ENCODE measurements around the gene MERTK.

MERTK gene

GRCh38 chr2:111975053-111975552 lies 76.7 kb downstream of the MERTK start:
- in situ Hi-C loops (cut with MboI; ENCODE audit: low sequenced_read_pairs), result no loop called here

- in situ Hi-C loops (cut with MboI; ENCODE audit: low sequenced_read_pairs), result no loop called here
Measured at GRCh38 chr2:111975819-111976218, 77.4 kb downstream of the MERTK start.

DNA sequence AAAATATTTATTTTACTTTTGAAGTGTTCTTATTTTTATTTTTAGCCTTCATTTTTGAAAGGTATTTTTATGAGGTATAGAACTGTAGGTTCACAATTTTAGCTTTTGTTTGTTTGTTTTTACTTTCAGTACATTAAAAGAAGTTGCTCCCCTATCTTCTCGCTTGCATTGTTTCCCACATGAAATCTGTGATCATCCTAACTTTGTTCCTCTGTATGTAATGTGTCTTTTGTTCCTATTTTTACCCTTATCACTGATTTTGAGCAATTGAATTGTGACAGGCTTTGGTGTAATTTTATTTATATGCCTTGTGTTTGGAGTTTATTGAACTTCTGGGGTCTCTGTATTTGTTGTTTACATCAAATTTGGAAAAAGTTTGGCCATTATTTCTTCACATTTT lies 78.8 kb downstream of the MERTK start:
- in situ Hi-C loops (cut with MboI; ENCODE audit: low sequenced_read_pairs), result no loop called here

DNA sequence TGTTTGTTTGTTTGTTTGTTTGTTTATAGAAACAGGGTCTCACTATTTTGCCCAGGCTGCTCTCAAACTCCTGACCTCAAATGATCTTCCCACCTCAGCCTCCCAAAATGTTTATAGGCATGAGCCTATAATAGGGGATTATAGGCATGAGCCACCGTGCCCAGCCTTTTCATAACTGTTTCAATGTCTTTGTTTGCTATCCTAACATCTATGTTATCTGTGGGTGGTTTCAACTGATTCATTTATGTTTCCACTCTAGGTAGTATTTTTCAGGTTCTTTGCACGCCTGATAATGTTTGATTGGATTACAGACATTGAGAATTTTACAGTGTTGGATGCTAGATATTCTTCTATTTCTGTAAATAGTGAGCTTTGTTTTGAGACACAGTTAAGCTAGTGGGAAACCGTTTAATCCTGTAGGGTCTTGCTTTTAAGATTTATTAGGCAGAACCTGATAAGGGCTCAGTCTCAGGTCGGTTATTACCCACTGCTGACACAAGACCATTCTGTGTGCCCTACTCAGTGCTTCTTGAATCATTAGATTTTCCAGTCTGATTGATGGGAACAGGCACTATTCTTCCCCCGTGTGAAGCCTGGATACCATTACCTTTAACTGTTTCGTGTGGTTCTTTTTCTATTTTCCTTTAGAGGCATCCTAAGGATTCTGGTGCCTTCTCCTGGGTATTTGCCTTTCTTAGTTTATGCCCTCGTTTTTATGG lies 80.2 kb downstream of the MERTK start:
- in situ Hi-C loops (cut with MboI; ENCODE audit: low sequenced_read_pairs), result no loop called here

DNA sequence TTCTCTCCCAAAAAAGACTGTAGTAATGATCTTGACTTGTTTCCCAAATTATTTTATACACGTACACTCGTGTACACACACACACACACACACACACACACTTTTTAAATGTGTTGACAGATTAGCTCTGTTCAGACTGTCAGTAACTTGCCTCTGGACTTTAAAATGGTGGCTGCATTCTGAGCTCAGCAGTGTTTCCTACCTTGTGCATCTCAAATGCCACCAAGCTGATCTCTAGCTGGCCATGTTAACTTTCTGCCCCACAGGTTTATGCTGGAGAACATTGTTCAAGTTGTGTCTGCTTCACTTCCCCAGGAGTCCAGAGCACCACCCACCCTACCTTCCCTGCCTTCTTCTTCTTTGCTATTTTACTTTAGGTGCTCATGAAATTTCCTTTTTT lies 83.3 kb downstream of the MERTK start:
- in situ Hi-C loops (cut with MboI; ENCODE audit: low sequenced_read_pairs), result no loop called here

DNA sequence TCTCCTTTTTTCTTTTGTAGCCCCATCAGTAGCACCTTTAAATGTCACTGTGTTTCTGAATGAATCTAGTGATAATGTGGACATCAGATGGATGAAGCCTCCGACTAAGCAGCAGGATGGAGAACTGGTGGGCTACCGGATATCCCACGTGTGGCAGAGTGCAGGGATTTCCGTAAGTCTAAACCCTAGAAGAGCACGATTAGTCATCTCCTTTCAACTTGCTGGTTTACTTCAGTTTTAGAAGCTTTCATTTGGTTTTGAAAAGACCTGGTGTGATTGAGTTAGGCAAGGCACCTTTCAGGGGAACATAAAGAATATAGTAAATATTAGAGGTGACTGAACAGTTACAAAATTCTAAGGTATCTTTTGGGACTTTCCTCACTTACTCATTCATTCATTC lies 84.4 kb downstream of the MERTK start:
- in situ Hi-C loops (cut with MboI; ENCODE audit: low sequenced_read_pairs), result no loop called here

GRCh38 chr2:111983478-111984212 lies 85.2 kb downstream of the MERTK start:
- in situ Hi-C loops (cut with MboI; ENCODE audit: low sequenced_read_pairs), result no loop called here

GRCh38 chr2:111984213-111984604 lies 85.8 kb downstream of the MERTK start:
- in situ Hi-C loops (cut with MboI; ENCODE audit: low sequenced_read_pairs), result no loop called here

GRCh38 chr2:111985514-111985913 lies 87.1 kb downstream of the MERTK start:
- in situ Hi-C loops (cut with MboI; ENCODE audit: low sequenced_read_pairs), result no loop called here

- in situ Hi-C loops (cut with MboI; ENCODE audit: low sequenced_read_pairs), result no loop called here
Measured at GRCh38 chr2:111986116-111986900, 87.9 kb downstream of the MERTK start.

GRCh38 chr2:111990375-111990774 lies 92.0 kb downstream of the MERTK start:
- in situ Hi-C loops (cut with MboI; ENCODE audit: low sequenced_read_pairs), result no loop called here

DNA sequence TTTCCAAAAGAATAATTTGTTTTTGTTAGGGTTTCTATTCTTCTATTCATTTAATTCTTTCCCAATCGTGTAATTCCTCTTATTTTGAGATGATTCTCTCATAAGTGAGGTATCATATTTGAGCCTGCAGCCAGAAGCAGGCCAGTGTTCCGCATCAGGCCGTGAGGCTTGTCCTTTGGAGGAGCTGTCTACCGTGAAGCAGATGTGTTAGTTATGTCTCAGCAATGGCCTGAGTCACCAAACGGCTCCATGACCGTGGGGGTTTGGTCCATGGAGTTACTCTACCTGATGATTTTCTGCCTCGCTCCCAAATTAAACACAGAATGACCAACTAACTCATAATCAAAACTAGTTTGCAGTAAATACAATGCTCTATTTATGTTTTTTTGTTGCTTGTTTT lies 92.4 kb downstream of the MERTK start:
- in situ Hi-C loops (cut with MboI; ENCODE audit: low sequenced_read_pairs), result no loop called here

DNA sequence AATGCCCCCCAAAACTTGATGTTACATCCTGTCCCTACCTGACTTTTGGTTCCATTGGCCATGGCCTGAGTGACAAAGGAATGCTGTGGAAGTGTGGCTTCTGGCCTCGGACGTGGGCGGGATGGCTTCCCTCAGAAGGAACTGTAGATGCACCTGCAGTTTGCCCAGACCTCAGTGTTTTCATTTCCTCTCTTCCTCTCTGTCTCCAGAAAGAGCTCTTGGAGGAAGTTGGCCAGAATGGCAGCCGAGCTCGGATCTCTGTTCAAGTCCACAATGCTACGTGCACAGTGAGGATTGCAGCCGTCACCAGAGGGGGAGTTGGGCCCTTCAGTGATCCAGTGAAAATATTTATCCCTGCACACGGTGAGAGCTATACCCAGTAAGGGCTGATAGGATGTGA lies 95.6 kb downstream of the MERTK start:
- in situ Hi-C loops (cut with MboI; ENCODE audit: low sequenced_read_pairs), result no loop called here

DNA sequence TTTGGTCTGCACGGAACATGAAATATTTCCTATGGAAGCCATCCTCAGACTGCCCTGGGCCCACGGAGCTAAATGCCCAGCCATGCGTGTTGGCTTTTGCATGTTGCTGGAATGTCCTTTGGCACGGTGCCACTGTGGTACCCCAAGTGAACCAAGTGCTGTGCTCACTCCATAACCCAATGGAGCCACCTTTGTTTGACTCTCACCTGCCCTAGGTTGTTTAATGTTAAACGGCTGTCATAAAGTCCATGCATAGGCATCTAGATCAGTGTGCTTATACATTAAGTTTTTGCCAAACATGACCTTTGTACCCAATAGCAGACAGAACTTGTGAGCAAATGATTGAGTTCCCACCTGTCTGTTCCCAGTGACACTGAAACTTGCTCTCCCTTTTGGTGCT lies 96.7 kb downstream of the MERTK start:
- in situ Hi-C loops (cut with MboI; ENCODE audit: low sequenced_read_pairs), result no loop called here

DNA sequence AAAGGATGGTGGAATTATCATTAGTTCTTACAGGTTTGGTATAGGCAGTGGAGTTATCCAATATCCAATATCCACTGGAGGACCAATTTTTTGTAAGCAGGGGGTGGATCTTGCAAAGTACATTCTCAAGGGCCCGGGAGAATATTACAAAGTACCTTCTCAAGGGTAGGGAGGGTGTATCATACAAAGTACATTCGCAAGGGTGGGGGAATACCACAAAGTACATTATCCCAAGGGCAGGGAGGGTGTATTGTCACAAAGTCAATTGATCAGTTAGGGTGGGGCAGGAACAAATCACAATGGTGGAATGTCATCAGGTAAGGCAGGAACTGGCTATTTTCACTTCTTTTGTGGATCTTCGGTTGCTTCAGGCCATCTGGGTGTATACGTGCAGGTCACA lies 101.4 kb downstream of the MERTK start:
- in situ Hi-C loops (cut with MboI; ENCODE audit: low sequenced_read_pairs), result no loop called here

- in situ Hi-C loops (cut with MboI; ENCODE audit: low sequenced_read_pairs), result no loop called here
Measured at GRCh38 chr2:112000399-112001135, 102.2 kb downstream of the MERTK start.

GRCh38 chr2:112001136-112001715 lies 102.8 kb downstream of the MERTK start:
- in situ Hi-C loops (cut with MboI; ENCODE audit: low sequenced_read_pairs), result no loop called here

GRCh38 chr2:112001942-112002341 lies 103.5 kb downstream of the MERTK start:
- in situ Hi-C loops (cut with MboI; ENCODE audit: low sequenced_read_pairs), result no loop called here

GRCh38 chr2:112003576-112004252 lies 105.3 kb downstream of the MERTK start:
- in situ Hi-C loops (cut with MboI; ENCODE audit: low sequenced_read_pairs), result no loop called here

DNA sequence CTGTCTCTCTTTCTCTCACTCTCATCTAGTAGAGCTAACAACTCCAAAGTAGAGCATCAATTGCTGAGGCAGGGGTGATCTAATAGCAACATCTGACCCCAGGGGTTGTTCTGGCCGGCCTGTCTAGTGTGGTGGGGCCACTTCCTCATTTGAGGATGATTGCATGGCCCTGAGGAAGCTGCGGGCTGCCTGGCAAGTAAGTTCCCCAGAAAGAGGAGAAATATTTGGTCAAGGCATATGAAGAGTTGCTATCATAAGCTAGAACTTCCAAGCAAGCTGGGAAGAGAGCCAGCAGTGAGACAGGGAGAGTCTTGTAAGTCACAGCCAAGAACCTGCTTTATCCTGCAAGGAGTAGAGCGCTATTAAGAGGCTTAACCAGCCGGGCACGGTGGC lies 105.8 kb downstream of the MERTK start:
- in situ Hi-C loops (cut with MboI; ENCODE audit: low sequenced_read_pairs), result no loop called here

All from hTERT RPE-1 (cell line).